Fibroblast of villous mesenchyme (primary cell): ENCODE results near the gene CHL1. TPM values are rescaled to one million over a fixed set of nuclear protein-coding genes. Genes with fewer than 3 reads are reported as not detected.

Experiments
- DNase-seq: peaks from one replicate; pipeline ENCODE4 v3.0.0-alpha.2; 2010; ENCODE audit warnings: low read depth
- H3K4me3 ChIP-seq: 2 replicates; pipeline ENCODE4 v1.5.1; 2011; ENCODE audit warnings: low read depth, mild to moderate bottlenecking, low read length
- CTCF ChIP-seq: IDR thresholded peaks from 2 replicates; pipeline ENCODE4 v1.5.1; 2012; ENCODE audit warnings: low read depth, mild to moderate bottlenecking, low read length; ENCODE audit not compliant: insufficient read depth
- total RNA-seq: library from RNA; depleted of rRNA; stranded (reverse); fragments of >200 nt; gene quantifications from 2 replicates; pipeline ENCODE4 v1.2.3, GENCODE V29; 2012

Gene CHL1
- total RNA-seq, 1 donor, result not detected

GRCh38 chr3:373193-373779, 176.7 kb downstream of the CHL1 start:
- no peak for TF ChIP-seq CTCF
- DNase-seq, result no peak
- H3K4me3 ChIP-seq, result no peak overlapping the region

- no peak overlapping the region for H3K4me3 ChIP-seq
- DNase-seq, result no peak
- TF ChIP-seq CTCF, result no peak
Observed at GRCh38 chr3:374459-374858, 177.9 kb downstream of the CHL1 start.

GRCh38 chr3:377158-377561, 180.6 kb downstream of the CHL1 start:
- TF ChIP-seq CTCF, result peak; percentile 9
- DNase-seq, result peak; percentile 14
- no peak overlapping the region for H3K4me3 ChIP-seq

- no peak for DNase-seq
- no peak overlapping the region for H3K4me3 ChIP-seq
- no peak for TF ChIP-seq CTCF
Observed at GRCh38 chr3:380801-381200, 184.2 kb downstream of the CHL1 start.

GRCh38 chr3:385151-385550, 188.6 kb downstream of the CHL1 start:
- peak; percentile 1 for DNase-seq
- no peak for TF ChIP-seq CTCF
- no peak overlapping the region for H3K4me3 ChIP-seq

GRCh38 chr3:394775-395174, 198.2 kb downstream of the CHL1 start:
- no peak overlapping the region for H3K4me3 ChIP-seq
- TF ChIP-seq CTCF, result no peak
- DNase-seq, result no peak

GRCh38 chr3:396293-396692, 199.7 kb downstream of the CHL1 start:
- TF ChIP-seq CTCF, result no peak
- no peak overlapping the region for H3K4me3 ChIP-seq
- DNase-seq, result no peak
